ENCODE results near the gene SLC27A4. TPM values are rescaled to one million over a fixed set of nuclear protein-coding genes. Genes with fewer than 3 reads are reported as not detected.

Gene SLC27A4
- total and polyA plus RNA-seq, 2 of the 13 experiments (the other 11 are each of a cell fraction or from before 2014, with no cell fraction given) = 10.6 to 18.8 TPM

DNA sequence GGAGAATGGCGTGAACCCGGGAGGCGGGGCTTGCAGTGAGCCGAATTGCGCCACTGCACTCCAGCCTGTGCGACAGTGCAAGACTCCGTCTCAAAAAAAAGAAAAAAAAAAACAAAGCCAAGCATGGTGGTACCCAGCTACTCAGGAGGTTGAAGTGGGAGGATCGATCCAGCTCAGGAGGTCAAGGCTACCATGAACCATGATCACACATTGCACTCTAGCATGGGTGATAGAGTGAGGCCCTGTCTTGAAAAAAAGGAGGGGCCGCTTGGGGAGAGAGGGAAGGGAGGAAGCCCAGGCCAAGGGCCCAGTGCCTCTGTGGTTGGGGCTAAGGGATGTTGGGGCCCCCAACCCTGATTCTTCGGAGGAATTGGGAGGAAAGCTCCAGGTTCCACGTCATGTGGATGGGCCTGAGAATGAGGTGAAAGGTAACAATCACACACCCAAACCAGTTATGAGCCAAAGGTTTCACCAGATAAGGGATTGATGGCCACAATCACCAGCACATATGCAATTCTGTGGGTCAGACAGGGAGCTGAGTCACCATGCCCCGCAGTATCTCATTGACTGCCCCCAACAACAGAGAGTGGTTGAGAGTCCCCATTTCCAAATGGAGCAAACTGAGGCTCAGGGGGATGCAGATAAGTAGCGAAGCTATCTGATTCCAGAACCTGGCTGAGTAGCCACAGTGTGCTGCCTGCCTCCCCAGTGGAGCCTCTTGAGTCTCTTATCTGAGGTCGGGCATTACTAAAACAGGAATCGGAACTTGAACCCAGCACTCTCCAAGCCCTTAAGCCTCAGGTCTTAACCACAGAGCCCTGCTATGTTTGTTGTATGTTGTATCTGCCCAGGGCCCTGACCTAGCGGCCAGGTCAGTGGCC is 43.7 kb upstream of the SLC27A4 start (continued):
- TF ChIP-seq ZBTB2 (CRISPR knock-in tag; IDR thresholded peaks at IDR 0.05; ENCODE audit: low read depth) (no peak), THAP11 (CRISPR knock-in tag; IDR thresholded peaks at IDR 0.05) (peak; percentile 62; the same call in 1 of the 2 replicates), ZFX (CRISPR knock-in tag; IDR thresholded peaks at IDR 0.05; ENCODE audit: low read depth) (0 out of 2 replicates have a peak, but pooled peaks have one; percentile 4), HHEX (CRISPR knock-in tag; IDR thresholded peaks at IDR 0.05) (peak; percentile 46; the same call in 1 of the 2 replicates), ZNF121 (CRISPR knock-in tag; IDR thresholded peaks at IDR 0.05) (0 out of 2 replicates have a peak, but pooled peaks have one; percentile 17), ZNF766 (CRISPR knock-in tag; IDR thresholded peaks at IDR 0.05; ENCODE audit: borderline replicate concordance) (0 out of 2 replicates have a peak, but pooled peaks have one; percentile 32), CHD2 (IDR thresholded peaks at IDR 0.05; ENCODE audit: low read depth, low read length) (no peak), ZNF850 (CRISPR knock-in tag; conservative IDR thresholded peaks at IDR 0.05) (no peak), TEAD3 (CRISPR knock-in tag; optimal IDR thresholded peaks at IDR 0.05; ENCODE audit: borderline replicate concordance) (peak; percentile 13), ZNF33B (CRISPR knock-in tag; IDR thresholded peaks at IDR 0.05) (peak; percentile 37; the same call in 1 of the 2 replicates), ZNF761 (CRISPR knock-in tag; conservative IDR thresholded peaks at IDR 0.05) (peak; percentile 71; the same call in 1 of the 2 replicates), ZNF546 (CRISPR knock-in tag; conservative IDR thresholded peaks at IDR 0.05) (0 out of 2 replicates have a peak, but pooled peaks have one; percentile 33), FOSL2 (CRISPR knock-in tag; IDR thresholded peaks at IDR 0.05) (peak; percentile 7; the same call in 1 of the 2 replicates), NCOA2 (CRISPR knock-in tag; IDR thresholded peaks at IDR 0.05) (peak; percentile 19; the same call in 1 of the 2 replicates), NR2F2 (IDR thresholded peaks at IDR 0.05; ENCODE audit: borderline replicate concordance, low read depth) (0 out of 2 replicates have a peak, but pooled peaks have one; percentile 44), HIVEP1 (CRISPR knock-in tag; IDR thresholded peaks at IDR 0.05) (no peak), ZBTB7B (CRISPR knock-in tag; IDR thresholded peaks at IDR 0.05) (peak; percentile 27; the same call in 1 of the 2 replicates)
- TF ChIP-seq, protein P1, sequence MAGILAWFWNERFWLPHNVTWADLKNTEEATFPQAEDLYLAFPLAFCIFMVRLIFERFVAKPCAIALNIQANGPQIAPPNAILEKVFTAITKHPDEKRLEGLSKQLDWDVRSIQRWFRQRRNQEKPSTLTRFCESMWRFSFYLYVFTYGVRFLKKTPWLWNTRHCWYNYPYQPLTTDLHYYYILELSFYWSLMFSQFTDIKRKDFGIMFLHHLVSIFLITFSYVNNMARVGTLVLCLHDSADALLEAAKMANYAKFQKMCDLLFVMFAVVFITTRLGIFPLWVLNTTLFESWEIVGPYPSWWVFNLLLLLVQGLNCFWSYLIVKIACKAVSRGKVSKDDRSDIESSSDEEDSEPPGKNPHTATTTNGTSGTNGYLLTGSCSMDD (CRISPR knock-in tag; IDR thresholded peaks at IDR 0.05) = no peak
